ENCODE results near the gene PTPRN2. TPM values are rescaled to one million over a fixed set of nuclear protein-coding genes. Genes with fewer than 3 reads are reported as not detected.
A peak's percentile ranks its signal among the peaks of the same experiment; 100 is the strongest.

PTPRN2 gene
- total and polyA plus RNA-seq, 2 donors from 2014 or later = 4.8 to 6.2 TPM

GRCh38 chr7:157770716-157771320 is 816.8 kb downstream of the PTPRN2 start:
- FAIRE-seq = no peak
- no peaks in the 10 kb centered on the region for H3K4me1 ChIP-seq (ENCODE audit: control insufficient read depth in 2 of 3, insufficient read depth in 2 of 3, low read depth in 1 of 3, low read length in 3 of 3)
- H3K27me3 ChIP-seq (ENCODE audit: control insufficient read depth, insufficient read depth, low read length) = peaks cover 9% of the 10 kb centered on the region
- peak in 1 of 5 donors; percentile 36 for DNase-seq
- no peak overlapping the region for H3K4me3 ChIP-seq (ENCODE audit: low read length in 3 of 3)
- H3K9me3 ChIP-seq (ENCODE audit: control insufficient read depth in 2 of 3, insufficient read depth in 1 of 3, low read length in 3 of 3) = peaks cover 0 to 7% (median 2%) of the 10 kb centered on the region in 3 donors
- no peak overlapping the region for H3K27ac ChIP-seq (ENCODE audit: low read depth in 2 of 2, low read length in 2 of 2)
- no peak for TF ChIP-seq CTCF (IDR thresholded peaks at IDR 0.05; ENCODE audit: borderline replicate concordance, extremely low read depth, insufficient read depth)
- no peaks in the 10 kb centered on the region for H3K36me3 ChIP-seq (ENCODE audit: control insufficient read depth in 2 of 3, insufficient read depth in 3 of 3, low read length in 3 of 3)
- intact Hi-C loops (cut with DNase I) = no loop called here
- no peak overlapping the region for H3K9ac ChIP-seq (ENCODE audit: low read length in 3 of 3)

- no peak overlapping the region for H3K9ac ChIP-seq (ENCODE audit: low read length in 3 of 3)
- intact Hi-C loops (cut with DNase I) = no loop called here
- H3K27ac ChIP-seq (ENCODE audit: low read depth in 2 of 2, low read length in 2 of 2) = no peak overlapping the region
- H3K27me3 ChIP-seq (ENCODE audit: control insufficient read depth, insufficient read depth, low read length) = peaks cover 9% of the 10 kb centered on the region
- TF ChIP-seq CTCF (IDR thresholded peaks at IDR 0.05; ENCODE audit: borderline replicate concordance, extremely low read depth, insufficient read depth) = no peak
- H3K4me3 ChIP-seq (ENCODE audit: low read length in 3 of 3) = no peak overlapping the region
- peaks cover 0 to 8% (median 2%) of the 10 kb centered on the region in 3 donors for H3K9me3 ChIP-seq (ENCODE audit: control insufficient read depth in 2 of 3, insufficient read depth in 1 of 3, low read length in 3 of 3)
- no peaks in the 10 kb centered on the region for H3K4me1 ChIP-seq (ENCODE audit: control insufficient read depth in 2 of 3, insufficient read depth in 2 of 3, low read depth in 1 of 3, low read length in 3 of 3)
- no peaks in the 10 kb centered on the region for H3K36me3 ChIP-seq (ENCODE audit: control insufficient read depth in 2 of 3, insufficient read depth in 3 of 3, low read length in 3 of 3)
- FAIRE-seq (no peak), DNase-seq (peak in 1 of 5 donors; percentile 64)
Measured at GRCh38 chr7:157769526-157770215, 818.0 kb downstream of the PTPRN2 start.

DNA sequence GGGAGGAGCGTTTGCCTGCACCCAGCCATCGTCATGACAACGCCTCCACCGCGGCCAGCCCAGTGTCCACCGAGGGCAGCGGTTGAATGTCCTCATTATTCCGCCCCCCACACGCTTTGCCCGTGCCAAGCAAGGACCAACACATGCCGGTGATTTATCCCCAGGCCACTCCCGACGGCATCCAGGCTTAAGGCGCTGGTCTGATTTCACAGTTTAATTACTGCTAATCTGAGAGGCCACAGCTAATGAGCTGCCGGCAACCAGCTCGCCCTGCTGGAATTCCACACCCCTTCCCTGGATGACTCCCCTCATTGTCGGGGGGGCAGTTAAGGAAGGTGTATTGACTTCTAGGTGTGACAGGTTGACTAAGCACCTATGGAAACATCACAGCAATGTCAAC is 818.5 kb downstream of the PTPRN2 start:
- no peak overlapping the region for H3K4me3 ChIP-seq (ENCODE audit: low read length in 3 of 3)
- no peak overlapping the region for H3K27ac ChIP-seq (ENCODE audit: low read depth in 2 of 2, low read length in 2 of 2)
- intact Hi-C loops (cut with DNase I) = no loop called here
- no peak for FAIRE-seq
- peaks cover 9% of the 10 kb centered on the region for H3K27me3 ChIP-seq (ENCODE audit: control insufficient read depth, insufficient read depth, low read length)
- TF ChIP-seq CTCF (IDR thresholded peaks at IDR 0.05; ENCODE audit: borderline replicate concordance, extremely low read depth, insufficient read depth) = no peak
- H3K36me3 ChIP-seq (ENCODE audit: control insufficient read depth in 2 of 3, insufficient read depth in 3 of 3, low read length in 3 of 3) = no peaks in the 10 kb centered on the region
- no peaks in the 10 kb centered on the region for H3K4me1 ChIP-seq (ENCODE audit: control insufficient read depth in 2 of 3, insufficient read depth in 2 of 3, low read depth in 1 of 3, low read length in 3 of 3)
- DNase-seq = peak in 4 of 5 donors; percentile 66 to 78 (median 72)
- no peak overlapping the region for H3K9ac ChIP-seq (ENCODE audit: low read length in 3 of 3)
- peaks cover 0 to 8% (median 2%) of the 10 kb centered on the region in 3 donors for H3K9me3 ChIP-seq (ENCODE audit: control insufficient read depth in 2 of 3, insufficient read depth in 1 of 3, low read length in 3 of 3)

Measured in kidney (tissue), 14 donors.